SK-N-SH treated with all-trans-retinoic acid at 6 μM for 48 hours (cell line): ENCODE data around the gene LRRC43.

Experiments
- BACH2 ChIP-seq: fragments of 250-450 bp; sonication (Bioruptor Pico); IDR thresholded peaks from 2 replicates; pipeline ENCODE4 v1.9.0; 2021; ENCODE audit warnings: mild to moderate bottlenecking, borderline replicate concordance
- RARB ChIP-seq: fragments of 250-450 bp; sonication (Bioruptor Pico); IDR thresholded peaks from 2 replicates; pipeline ENCODE4 v1.8.0; 2021; ENCODE audit warnings: mild to moderate bottlenecking, moderate library complexity
- SNAI2 ChIP-seq: fragments of 250-450 bp; sonication (Bioruptor Pico); IDR thresholded peaks from 2 replicates; pipeline ENCODE4 v1.5.0; 2020; ENCODE audit warnings: mild to moderate bottlenecking, moderate library complexity
- ZC3H10 ChIP-seq: fragments of 250-450 bp; sonication (Bioruptor Pico); IDR thresholded peaks from 2 replicates; pipeline ENCODE4 v1.5.1; 2021; ENCODE audit warnings: mild to moderate bottlenecking, moderate library complexity
- ZFP3 ChIP-seq: fragments of 250-450 bp; sonication (Bioruptor Pico); IDR thresholded peaks from 2 replicates; pipeline ENCODE4 v1.5.0; 2020; ENCODE audit warnings: mild to moderate bottlenecking, moderate library complexity
- ZFP30 ChIP-seq: fragments of 450-650 bp; formaldehyde crosslinking; IDR thresholded peaks from 2 replicates; pipeline ENCODE4 v1.5.0; 2022; ENCODE audit warnings: mild to moderate bottlenecking, moderate library complexity
- ZNF565 ChIP-seq: fragments of 450-650 bp; formaldehyde crosslinking; conservative IDR thresholded peaks from 2 replicates; pipeline ENCODE4 v1.5.0; 2020; ENCODE audit warnings: low read depth, mild to moderate bottlenecking, moderate library complexity
- ZNF70 ChIP-seq: fragments of 450-650 bp; formaldehyde crosslinking; IDR thresholded peaks from 2 replicates; pipeline ENCODE4 v1.5.0; 2020; ENCODE audit warnings: mild to moderate bottlenecking, moderate library complexity
- TF ChIP-seq, protein P1 (sequence below): fragments of 250-450 bp; sonication (Bioruptor Pico); IDR thresholded peaks from 2 replicates; pipeline ENCODE4 v1.5.1; 2020; ENCODE audit warnings: low read depth, mild to moderate bottlenecking, moderate library complexity
- TF ChIP-seq, protein P2 (sequence below): fragments of 250-450 bp; sonication (Bioruptor Pico); IDR thresholded peaks from 2 replicates; pipeline ENCODE4 v1.8.0; 2020; ENCODE audit warnings: mild to moderate bottlenecking, moderate library complexity, borderline replicate concordance
- TF ChIP-seq, protein P3 (sequence below): fragments of 250-450 bp; sonication (Bioruptor Pico); IDR thresholded peaks from 2 replicates; pipeline ENCODE4 v1.8.0; 2021; ENCODE audit warnings: low read depth, mild to moderate bottlenecking, moderate library complexity, borderline replicate concordance

DNA sequence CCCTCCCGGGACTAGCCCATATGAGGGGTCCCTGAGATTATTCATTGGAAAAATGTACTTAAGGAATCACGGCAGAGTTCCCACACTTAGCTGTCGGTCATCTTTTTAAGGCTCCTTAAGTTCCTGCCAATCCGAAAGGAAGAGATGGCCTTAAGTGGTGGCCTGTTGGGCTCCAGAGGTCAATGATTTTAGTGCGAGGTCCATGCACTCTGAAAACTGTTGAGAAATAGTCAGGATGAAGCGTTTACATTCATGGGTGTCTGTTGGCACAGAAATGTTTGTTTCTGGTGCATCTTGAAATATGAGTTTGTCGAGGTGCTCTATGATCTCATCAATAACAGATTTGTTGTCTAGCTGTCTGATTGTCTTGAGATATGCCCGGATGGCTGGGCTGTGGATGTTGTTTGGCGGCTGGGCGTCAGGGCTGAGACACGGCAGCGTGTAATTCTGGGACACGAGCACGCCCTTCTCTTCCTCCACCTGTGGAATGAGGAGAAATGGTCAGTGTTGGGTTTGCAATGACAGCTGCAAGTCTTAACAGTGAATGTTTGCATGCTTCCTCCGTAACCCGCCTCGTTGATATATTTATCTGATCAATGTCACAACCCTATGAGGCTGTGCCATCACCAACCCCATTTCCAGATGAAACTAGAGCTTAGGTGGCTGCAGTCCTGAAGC, 10.5 kb upstream of the LRRC43 start:
- no peak for TF ChIP-seq ZFP3 (CRISPR knock-in tag)
- TF ChIP-seq, protein P1, sequence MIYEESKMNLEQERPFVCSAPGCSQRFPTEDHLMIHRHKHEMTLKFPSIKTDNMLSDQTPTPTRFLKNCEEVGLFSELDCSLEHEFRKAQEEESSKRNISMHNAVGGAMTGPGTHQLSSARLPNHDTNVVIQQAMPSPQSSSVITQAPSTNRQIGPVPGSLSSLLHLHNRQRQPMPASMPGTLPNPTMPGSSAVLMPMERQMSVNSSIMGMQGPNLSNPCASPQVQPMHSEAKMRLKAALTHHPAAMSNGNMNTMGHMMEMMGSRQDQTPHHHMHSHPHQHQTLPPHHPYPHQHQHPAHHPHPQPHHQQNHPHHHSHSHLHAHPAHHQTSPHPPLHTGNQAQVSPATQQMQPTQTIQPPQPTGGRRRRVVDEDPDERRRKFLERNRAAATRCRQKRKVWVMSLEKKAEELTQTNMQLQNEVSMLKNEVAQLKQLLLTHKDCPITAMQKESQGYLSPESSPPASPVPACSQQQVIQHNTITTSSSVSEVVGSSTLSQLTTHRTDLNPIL (CRISPR knock-in tag) = no peak
- TF ChIP-seq, protein P2, sequence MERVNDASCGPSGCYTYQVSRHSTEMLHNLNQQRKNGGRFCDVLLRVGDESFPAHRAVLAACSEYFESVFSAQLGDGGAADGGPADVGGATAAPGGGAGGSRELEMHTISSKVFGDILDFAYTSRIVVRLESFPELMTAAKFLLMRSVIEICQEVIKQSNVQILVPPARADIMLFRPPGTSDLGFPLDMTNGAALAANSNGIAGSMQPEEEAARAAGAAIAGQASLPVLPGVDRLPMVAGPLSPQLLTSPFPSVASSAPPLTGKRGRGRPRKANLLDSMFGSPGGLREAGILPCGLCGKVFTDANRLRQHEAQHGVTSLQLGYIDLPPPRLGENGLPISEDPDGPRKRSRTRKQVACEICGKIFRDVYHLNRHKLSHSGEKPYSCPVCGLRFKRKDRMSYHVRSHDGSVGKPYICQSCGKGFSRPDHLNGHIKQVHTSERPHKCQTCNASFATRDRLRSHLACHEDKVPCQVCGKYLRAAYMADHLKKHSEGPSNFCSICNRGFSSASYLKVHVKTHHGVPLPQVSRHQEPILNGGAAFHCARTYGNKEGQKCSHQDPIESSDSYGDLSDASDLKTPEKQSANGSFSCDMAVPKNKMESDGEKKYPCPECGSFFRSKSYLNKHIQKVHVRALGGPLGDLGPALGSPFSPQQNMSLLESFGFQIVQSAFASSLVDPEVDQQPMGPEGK (CRISPR knock-in tag) = no peak
- TF ChIP-seq, protein P3, sequence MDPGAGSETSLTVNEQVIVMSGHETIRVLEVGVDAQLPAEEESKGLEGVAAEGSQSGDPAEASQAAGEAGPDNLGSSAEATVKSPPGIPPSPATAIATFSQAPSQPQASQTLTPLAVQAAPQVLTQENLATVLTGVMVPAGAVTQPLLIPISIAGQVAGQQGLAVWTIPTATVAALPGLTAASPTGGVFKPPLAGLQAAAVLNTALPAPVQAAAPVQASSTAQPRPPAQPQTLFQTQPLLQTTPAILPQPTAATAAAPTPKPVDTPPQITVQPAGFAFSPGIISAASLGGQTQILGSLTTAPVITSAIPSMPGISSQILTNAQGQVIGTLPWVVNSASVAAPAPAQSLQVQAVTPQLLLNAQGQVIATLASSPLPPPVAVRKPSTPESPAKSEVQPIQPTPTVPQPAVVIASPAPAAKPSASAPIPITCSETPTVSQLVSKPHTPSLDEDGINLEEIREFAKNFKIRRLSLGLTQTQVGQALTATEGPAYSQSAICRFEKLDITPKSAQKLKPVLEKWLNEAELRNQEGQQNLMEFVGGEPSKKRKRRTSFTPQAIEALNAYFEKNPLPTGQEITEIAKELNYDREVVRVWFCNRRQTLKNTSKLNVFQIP = no peak
- TF ChIP-seq BACH2 (CRISPR knock-in tag) = no peak
- TF ChIP-seq ZNF565 (CRISPR knock-in tag) = no peak
- TF ChIP-seq RARB (CRISPR knock-in tag) = no peak
- TF ChIP-seq ZC3H10 (CRISPR knock-in tag) = no peak
- no peak for TF ChIP-seq ZNF70 (CRISPR knock-in tag)
- no peak for TF ChIP-seq SNAI2 (CRISPR knock-in tag)
- TF ChIP-seq ZFP30 (CRISPR knock-in tag) = no peak
